GM21381 (cell line): ENCODE data around the gene OR12D3.
"Not testable (repeated sequence)": the region's sequence is repeated elsewhere in the genome, so short reads cannot be mapped to it uniquely, and the experiment has no call there.

Experiments used
- ATAC-seq: cut with Tn5 transposase; IDR thresholded peaks from one replicate; pipeline ENCODE4 v1.9.1; 2021; ENCODE audit warnings: mild to moderate bottlenecking, moderate library complexity; ENCODE audit not compliant: unreplicated experiment

Gene OR12D3

GRCh38 chr6:29375191-29375590 lies at the start of gene OR12D3:
TSS of gene OR12D3 (minus strand) at chr6:29375291. CDS start at chr6:29375287, 4 bp downstream.
- ATAC-seq: no peak

GRCh38 chr6:29424575-29424974 lies 49.5 kb upstream of the OR12D3 start:
- no peak for ATAC-seq

- ATAC-seq: no peak
These were observed 49.1 kb upstream of the OR12D3 start for GRCh38 chr6:29424168-29424567.

GRCh38 chr6:29419516-29419915 lies 44.4 kb upstream of the OR12D3 start:
- ATAC-seq: no peak

- ATAC-seq: no peak
These were observed 39.5 kb upstream of the OR12D3 start, which contains the start of gene OR12D1 for GRCh38 chr6:29414588-29414987. TSS of gene OR12D1 (plus strand) at chr6:29414928.

- no peak for ATAC-seq
These were observed 28.7 kb upstream of the OR12D3 start for GRCh38 chr6:29403801-29404200.

- ATAC-seq: no peak
These were observed 24.4 kb upstream of the OR12D3 start for GRCh38 chr6:29399525-29399924.

GRCh38 chr6:29395331-29395730 lies 20.2 kb upstream of the OR12D3 start, which contains the start of gene OR12D2:
TSS of gene OR12D2 (plus strand) at chr6:29395631. CDS start at chr6:29396700, 1,069 bp downstream.
- ATAC-seq: no peak

GRCh38 chr6:29388533-29388932 lies 13.4 kb upstream of the OR12D3 start:
- no peak for ATAC-seq

- no peak for ATAC-seq
These were observed 912 bp upstream of the OR12D3 start for GRCh38 chr6:29376003-29376402.

- ATAC-seq: no peak
These were observed 6.3 kb downstream of the OR12D3 start, which contains the start of gene OR5V1 for GRCh38 chr6:29368765-29369164. TSS of gene OR5V1 (minus strand) at chr6:29368865. CDS start at chr6:29356195, 12,670 bp downstream.

GRCh38 chr6:29355603-29356002 lies 19.5 kb downstream of the OR12D3 start:
- no peak for ATAC-seq

GRCh38 chr6:29354980-29355379 lies 20.1 kb downstream of the OR12D3 start:
- ATAC-seq: no peak

- ATAC-seq: not testable (repeated sequence)
These were observed 25.7 kb downstream of the OR12D3 start for GRCh38 chr6:29349348-29349747.

GRCh38 chr6:29345380-29345779 lies 29.7 kb downstream of the OR12D3 start:
- ATAC-seq: no peak

GRCh38 chr6:29336269-29336668 lies 38.8 kb downstream of the OR12D3 start:
- no peak for ATAC-seq

- no peak for ATAC-seq
These were observed 42.4 kb downstream of the OR12D3 start for GRCh38 chr6:29332676-29333075.

- ATAC-seq: no peak
These were observed 49.3 kb downstream of the OR12D3 start for GRCh38 chr6:29325777-29326176.
